Central memory CD4-positive, alpha-beta T cell (primary cell): ENCODE results near the gene BNC2.
"Not testable (repeated sequence)": the region's sequence is repeated elsewhere in the genome, so short reads cannot be mapped to it uniquely, and the experiment has no call there.

Source experiments
- DNase-seq: peaks from one replicate; pipeline ENCODE4 v3.0.0; 2022

The BNC2 gene

GRCh38 chr9:16575986-16576245 is 294.6 kb downstream of the BNC2 start:
- DNase-seq, result no peak

GRCh38 chr9:16575142-16575985 is 295.1 kb downstream of the BNC2 start:
- no peak for DNase-seq

GRCh38 chr9:16572005-16572734 is 298.3 kb downstream of the BNC2 start:
- no peak for DNase-seq

- DNase-seq, result no peak
These were observed 299.2 kb downstream of the BNC2 start for GRCh38 chr9:16571127-16571802.

GRCh38 chr9:16563446-16563845 is 307.0 kb downstream of the BNC2 start:
- DNase-seq, result no peak

DNA sequence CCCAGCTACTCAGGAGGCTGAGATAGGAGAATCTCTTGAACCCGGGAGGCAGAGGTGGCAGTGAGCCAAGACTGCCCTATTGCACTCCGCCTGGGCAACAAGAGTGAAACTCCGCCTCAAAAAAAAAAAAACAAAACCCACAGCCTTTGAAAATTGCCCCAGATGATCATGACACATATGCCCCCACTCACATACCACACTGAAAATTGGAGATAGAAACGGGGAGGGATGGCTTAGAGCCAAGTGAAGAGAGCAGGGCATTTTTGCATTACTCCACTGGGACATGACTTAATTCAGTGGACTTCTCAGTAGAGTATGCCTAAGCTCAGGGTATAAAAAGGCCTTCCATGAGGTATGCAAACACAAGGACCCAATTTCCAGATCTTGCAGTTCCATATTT is 309.3 kb downstream of the BNC2 start:
- no peak for DNase-seq

DNA sequence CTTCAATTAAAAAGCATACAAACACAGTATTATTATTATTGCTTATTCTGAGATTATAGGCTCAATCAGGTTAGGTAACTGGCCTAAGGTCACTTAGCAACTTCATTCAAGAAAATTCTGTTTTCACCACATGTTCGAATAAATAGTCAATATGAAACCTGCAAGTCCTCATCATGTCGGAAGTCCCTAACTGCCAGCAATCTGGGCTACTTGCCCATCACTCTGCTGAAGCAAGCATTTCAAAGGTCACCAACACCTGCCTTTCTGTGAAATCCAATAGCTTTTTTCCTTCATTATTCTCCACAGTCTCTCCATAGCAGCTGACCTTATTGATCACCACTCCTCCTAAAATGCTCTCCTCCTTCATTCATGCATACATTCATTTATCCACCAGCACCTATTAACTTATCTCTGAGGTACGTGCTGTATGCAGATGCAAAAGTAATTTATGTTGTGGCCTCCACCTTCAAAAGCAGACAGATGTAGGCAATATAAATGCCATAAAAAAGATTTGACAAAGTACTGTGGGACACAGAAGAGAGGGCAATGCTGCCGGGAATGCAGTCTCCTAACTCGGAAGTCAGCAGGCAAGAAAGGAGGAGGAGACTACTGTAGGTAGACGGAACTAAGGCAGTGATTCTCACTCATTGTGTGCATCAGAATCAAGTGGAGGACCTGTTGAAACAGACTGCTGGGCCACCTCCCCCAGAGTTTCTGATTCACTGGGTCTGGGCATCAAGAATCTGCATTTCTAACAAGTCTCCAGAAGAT is 310.9 kb downstream of the BNC2 start:
- DNase-seq, result no peak

DNA sequence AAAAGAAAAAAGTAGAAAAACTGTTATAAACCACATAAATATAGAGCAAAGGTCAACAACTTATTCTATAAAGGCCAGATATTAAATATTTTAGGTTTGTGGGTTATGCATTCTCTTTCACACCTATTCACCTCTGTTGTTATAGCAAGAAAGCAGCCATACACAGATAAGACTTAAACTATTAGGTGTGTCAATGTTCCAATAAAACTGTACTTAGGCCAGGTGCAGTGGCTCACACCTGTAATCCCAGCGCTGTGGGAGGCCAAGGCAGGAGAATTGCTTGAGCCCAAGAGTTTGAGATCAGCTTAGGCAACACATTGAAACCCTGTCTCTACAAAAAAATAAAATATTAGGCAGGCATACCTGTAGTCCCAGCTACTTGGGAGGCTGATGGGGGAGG is 314.7 kb downstream of the BNC2 start:
- no peak for DNase-seq

- DNase-seq, result no peak
These were observed 316.5 kb downstream of the BNC2 start for GRCh38 chr9:16553869-16554540.

GRCh38 chr9:16552252-16552651 is 318.2 kb downstream of the BNC2 start:
- no peak for DNase-seq

DNA sequence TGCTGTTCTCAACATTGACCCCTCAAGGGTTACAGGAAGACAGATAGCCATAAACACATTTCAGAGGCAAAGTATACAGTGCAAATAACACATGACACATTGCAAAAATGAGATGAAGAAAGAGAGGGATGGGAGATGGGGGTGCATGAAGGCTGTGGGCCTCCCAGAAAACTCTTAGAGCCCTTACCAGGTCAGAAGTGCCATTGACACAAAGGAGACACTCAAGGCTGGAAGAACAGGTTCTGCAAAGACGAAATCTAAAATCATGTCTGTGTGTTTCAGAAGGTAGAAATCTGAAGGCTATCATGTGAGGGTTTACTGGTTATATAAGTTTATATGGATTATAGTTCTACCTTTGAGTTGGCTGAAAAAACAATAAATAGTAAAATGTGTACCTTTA is 318.8 kb downstream of the BNC2 start:
- DNase-seq, result no peak

- DNase-seq, result no peak
These were observed 324.8 kb downstream of the BNC2 start for GRCh38 chr9:16545639-16546038.

GRCh38 chr9:16544842-16545241 is 325.6 kb downstream of the BNC2 start:
- DNase-seq, result no peak

DNA sequence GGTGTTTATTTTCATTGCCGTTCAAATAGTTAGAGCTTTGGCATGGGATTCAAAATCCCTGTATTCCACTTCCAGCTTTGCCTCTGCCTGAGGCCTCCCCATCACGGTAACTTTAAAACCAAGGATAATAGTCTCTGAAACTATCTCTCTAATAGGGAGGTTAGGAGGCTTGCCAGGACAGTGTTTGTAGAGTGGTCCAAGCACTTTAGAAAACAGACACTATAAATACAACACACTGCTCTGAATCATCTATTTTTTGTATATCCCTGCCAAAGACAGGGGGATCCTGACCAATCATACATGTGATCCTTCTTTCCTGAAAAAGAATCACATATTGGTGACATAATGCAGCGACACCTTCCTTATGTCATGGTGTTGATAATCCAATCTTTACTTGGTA is 326.8 kb downstream of the BNC2 start:
- DNase-seq, result no peak

GRCh38 chr9:16543225-16543624 is 327.2 kb downstream of the BNC2 start:
- no peak for DNase-seq

GRCh38 chr9:16542290-16542689 is 328.2 kb downstream of the BNC2 start:
- DNase-seq, result no peak

- DNase-seq, result no peak
These were observed 329.5 kb downstream of the BNC2 start for GRCh38 chr9:16540743-16541613.

DNA sequence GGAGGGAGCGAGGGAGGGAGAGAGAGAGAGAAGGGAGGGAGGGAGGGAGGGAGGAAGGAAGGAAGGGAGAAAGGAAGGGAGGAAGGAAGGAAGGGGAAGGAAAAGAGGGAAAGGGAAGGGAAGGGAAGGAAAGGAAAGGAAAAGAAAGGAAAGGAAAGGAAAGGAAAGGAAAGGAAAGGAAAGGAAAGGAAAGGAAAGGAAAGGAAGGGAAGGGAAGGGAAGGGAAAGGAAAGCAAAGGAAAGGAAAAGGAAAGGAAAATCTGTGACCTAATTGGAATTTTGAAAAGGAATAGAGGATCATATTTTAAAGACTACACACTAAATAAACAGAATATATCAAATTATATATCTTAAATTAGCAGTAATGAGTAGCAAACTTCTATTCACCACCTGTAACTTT is 330.8 kb downstream of the BNC2 start:
- DNase-seq, result not testable (repeated sequence)

GRCh38 chr9:16535555-16535954 is 334.9 kb downstream of the BNC2 start:
- no peak for DNase-seq

GRCh38 chr9:16532681-16533450 is 337.6 kb downstream of the BNC2 start:
- DNase-seq, result no peak

GRCh38 chr9:16532272-16532671 is 338.2 kb downstream of the BNC2 start:
- no peak for DNase-seq
